ENCODE data around the gene AGRP.
A peak's percentile ranks its signal among the peaks of the same experiment; 100 is the strongest.
"Not testable (repeated sequence)": the region's sequence is repeated elsewhere in the genome, so short reads cannot be mapped to it uniquely, and the experiment has no call there.

The AGRP gene

GRCh38 chr16:67499106-67499505 is 15.8 kb upstream of the AGRP start:
- H3K79me2 ChIP-seq (ENCODE audit: control insufficient read depth, low read length), result no peaks in the 10 kb centered on the region
- H3K9me3 ChIP-seq (ENCODE audit: control insufficient read depth, insufficient read depth, low read length), result no peaks in the 10 kb centered on the region
- H3K4me1 ChIP-seq (ENCODE audit: control insufficient read depth, low read length), result peaks cover 6% of the 10 kb centered on the region
- no peaks in the 10 kb centered on the region for H3K36me3 ChIP-seq (ENCODE audit: control insufficient read depth, low read length)
- H3K4me3 ChIP-seq (ENCODE audit: low read length), result no peak overlapping the region
- H3K9me2 ChIP-seq (replicated peaks; ENCODE audit: control insufficient read depth, low read length), result no peaks in the 10 kb centered on the region
- H3K4me2 ChIP-seq (ENCODE audit: low read length), result no peak overlapping the region
- H3K27me3 ChIP-seq (ENCODE audit: control insufficient read depth, low read length), result no peaks in the 10 kb centered on the region
- TF ChIP-seq CTCF (IDR thresholded peaks at IDR 0.05; ENCODE audit: low read depth, low read length, poor library complexity, severe bottlenecking) (no peak), EZH2phosphoT487 (IDR thresholded peaks at IDR 0.05; ENCODE audit: borderline replicate concordance, low read length) (no peak)
- H3K27ac ChIP-seq (ENCODE audit: low read depth, low read length), result no peak overlapping the region
- H3F3A ChIP-seq (ENCODE audit: control insufficient read depth, insufficient read depth), result peaks cover 3% of the 10 kb centered on the region; the same call in 1 of the 2 replicates
- H4K20me1 ChIP-seq (ENCODE audit: control insufficient read depth, insufficient read depth, low read depth, low read length), result no peaks in the 10 kb centered on the region

GRCh38 chr16:67490335-67491096 is 7.2 kb upstream of the AGRP start:
- 0 out of 2 replicates have a peak, but pooled peaks cover 4% of the 10 kb centered on the region for H3K79me2 ChIP-seq (ENCODE audit: control insufficient read depth, low read length)
- peak overlapping the region; percentile 68; the same call in 1 of the 2 replicates for H3K4me3 ChIP-seq (ENCODE audit: low read length)
- H4K20me1 ChIP-seq (ENCODE audit: control insufficient read depth, insufficient read depth, low read depth, low read length), result no peaks in the 10 kb centered on the region
- no peaks in the 10 kb centered on the region for H3K9me3 ChIP-seq (ENCODE audit: control insufficient read depth, insufficient read depth, low read length)
- H3F3A ChIP-seq (ENCODE audit: control insufficient read depth, insufficient read depth), result peaks cover 21% of the 10 kb centered on the region
- TF ChIP-seq CTCF (IDR thresholded peaks at IDR 0.05; ENCODE audit: low read depth, low read length, poor library complexity, severe bottlenecking) (no peak), EZH2phosphoT487 (IDR thresholded peaks at IDR 0.05; ENCODE audit: borderline replicate concordance, low read length) (no peak)
- no peaks in the 10 kb centered on the region for H3K9me2 ChIP-seq (replicated peaks; ENCODE audit: control insufficient read depth, low read length)
- H3K4me2 ChIP-seq (ENCODE audit: low read length), result peak overlapping the region; percentile 95
- peaks cover 81% of the 10 kb centered on the region for H3K4me1 ChIP-seq (ENCODE audit: control insufficient read depth, low read length)
- H3K27ac ChIP-seq (ENCODE audit: low read depth, low read length), result 0 out of 2 replicates have a peak overlapping the region, but pooled peaks have one; percentile 93
- no peaks in the 10 kb centered on the region for H3K27me3 ChIP-seq (ENCODE audit: control insufficient read depth, low read length)
- H3K36me3 ChIP-seq (ENCODE audit: control insufficient read depth, low read length), result peaks cover 2% of the 10 kb centered on the region; the same call in 1 of the 2 replicates

- peak overlapping the region; percentile 95 for H3K4me2 ChIP-seq (ENCODE audit: low read length)
- H3K79me2 ChIP-seq (ENCODE audit: control insufficient read depth, low read length), result 0 out of 2 replicates have a peak, but pooled peaks cover 4% of the 10 kb centered on the region
- no peaks in the 10 kb centered on the region for H4K20me1 ChIP-seq (ENCODE audit: control insufficient read depth, insufficient read depth, low read depth, low read length)
- peaks cover 88% of the 10 kb centered on the region for H3K4me1 ChIP-seq (ENCODE audit: control insufficient read depth, low read length)
- peaks cover 21% of the 10 kb centered on the region for H3F3A ChIP-seq (ENCODE audit: control insufficient read depth, insufficient read depth)
- H3K36me3 ChIP-seq (ENCODE audit: control insufficient read depth, low read length), result peaks cover 5% of the 10 kb centered on the region
- no peak for TF ChIP-seq EZH2phosphoT487 (IDR thresholded peaks at IDR 0.05; ENCODE audit: borderline replicate concordance, low read length)
- TF ChIP-seq CTCF (IDR thresholded peaks at IDR 0.05; ENCODE audit: low read depth, low read length, poor library complexity, severe bottlenecking), result no peak
- no peaks in the 10 kb centered on the region for H3K9me3 ChIP-seq (ENCODE audit: control insufficient read depth, insufficient read depth, low read length)
- peak overlapping the region; percentile 93 for H3K27ac ChIP-seq (ENCODE audit: low read depth, low read length)
- H3K27me3 ChIP-seq (ENCODE audit: control insufficient read depth, low read length), result no peaks in the 10 kb centered on the region
- no peaks in the 10 kb centered on the region for H3K9me2 ChIP-seq (replicated peaks; ENCODE audit: control insufficient read depth, low read length)
- peak overlapping the region; percentile 68 for H3K4me3 ChIP-seq (ENCODE audit: low read length)
These were observed 6.2 kb upstream of the AGRP start for GRCh38 chr16:67489401-67490083.

- H3K27ac ChIP-seq (ENCODE audit: low read depth, low read length), result 0 out of 2 replicates have a peak overlapping the region, but pooled peaks have one; percentile 93
- H3K27me3 ChIP-seq (ENCODE audit: control insufficient read depth, low read length); H3K4me3 ChIP-seq (ENCODE audit: low read length); H3K9me3 ChIP-seq (ENCODE audit: control insufficient read depth, insufficient read depth, low read length); H4K20me1 ChIP-seq (ENCODE audit: control insufficient read depth, insufficient read depth, low read depth, low read length); H3K9me2 ChIP-seq (replicated peaks; ENCODE audit: control insufficient read depth, low read length): not testable (repeated sequence)
- peaks cover 92% of the 10 kb centered on the region for H3K4me1 ChIP-seq (ENCODE audit: control insufficient read depth, low read length)
- peak overlapping the region; percentile 3; the same call in 1 of the 2 replicates for H3K4me2 ChIP-seq (ENCODE audit: low read length)
- H3K36me3 ChIP-seq (ENCODE audit: control insufficient read depth, low read length), result peaks cover 12% of the 10 kb centered on the region
- H3K79me2 ChIP-seq (ENCODE audit: control insufficient read depth, low read length), result peaks cover 11% of the 10 kb centered on the region
- peaks cover 21% of the 10 kb centered on the region for H3F3A ChIP-seq (ENCODE audit: control insufficient read depth, insufficient read depth)
These were observed 4.2 kb upstream of the AGRP start for GRCh38 chr16:67487561-67487960.

All from DOHH2 (cell line).